SK-N-SH treated with all-trans-retinoic acid at 6 μM for 48 hours (cell line): ENCODE data around the gene PDGFA.

Experiments used
- CSRNP3 ChIP-seq: fragments of 250-450 bp; sonication (Bioruptor Pico); IDR thresholded peaks from 2 replicates; pipeline ENCODE4 v1.5.1; 2021; ENCODE audit warnings: mild to moderate bottlenecking, moderate library complexity
- ISL1 ChIP-seq: fragments of 250-450 bp; sonication (Bioruptor Pico); IDR thresholded peaks from 2 replicates; pipeline ENCODE4 v2.1.2; 2022; ENCODE audit warnings: mild to moderate bottlenecking, moderate library complexity
- OSR1 ChIP-seq: fragments of 250-450 bp; sonication (Bioruptor Pico); IDR thresholded peaks from 2 replicates; pipeline ENCODE4 v1.8.0; 2022; ENCODE audit warnings: moderate library complexity, mild to moderate bottlenecking, inconsistent platforms
- SNAI2 ChIP-seq: fragments of 250-450 bp; sonication (Bioruptor Pico); IDR thresholded peaks from 2 replicates; pipeline ENCODE4 v1.5.0; 2020; ENCODE audit warnings: mild to moderate bottlenecking, moderate library complexity
- TSHZ2 ChIP-seq: fragments of 250-450 bp; sonication (Bioruptor Pico); IDR thresholded peaks from 2 replicates; pipeline ENCODE4 v1.5.0; 2020; ENCODE audit warnings: mild to moderate bottlenecking, moderate library complexity
- TF ChIP-seq, protein P1 (sequence below): fragments of 250-450 bp; sonication (Bioruptor Pico); IDR thresholded peaks from 2 replicates; pipeline ENCODE4 v1.5.1; 2020; ENCODE audit warnings: low read depth, mild to moderate bottlenecking, moderate library complexity
- TF ChIP-seq, protein P2 (sequence below): fragments of 250-450 bp; sonication (Bioruptor Pico); IDR thresholded peaks from 2 replicates; pipeline ENCODE4 v1.8.0; 2020; ENCODE audit warnings: mild to moderate bottlenecking, moderate library complexity, borderline replicate concordance

DNA sequence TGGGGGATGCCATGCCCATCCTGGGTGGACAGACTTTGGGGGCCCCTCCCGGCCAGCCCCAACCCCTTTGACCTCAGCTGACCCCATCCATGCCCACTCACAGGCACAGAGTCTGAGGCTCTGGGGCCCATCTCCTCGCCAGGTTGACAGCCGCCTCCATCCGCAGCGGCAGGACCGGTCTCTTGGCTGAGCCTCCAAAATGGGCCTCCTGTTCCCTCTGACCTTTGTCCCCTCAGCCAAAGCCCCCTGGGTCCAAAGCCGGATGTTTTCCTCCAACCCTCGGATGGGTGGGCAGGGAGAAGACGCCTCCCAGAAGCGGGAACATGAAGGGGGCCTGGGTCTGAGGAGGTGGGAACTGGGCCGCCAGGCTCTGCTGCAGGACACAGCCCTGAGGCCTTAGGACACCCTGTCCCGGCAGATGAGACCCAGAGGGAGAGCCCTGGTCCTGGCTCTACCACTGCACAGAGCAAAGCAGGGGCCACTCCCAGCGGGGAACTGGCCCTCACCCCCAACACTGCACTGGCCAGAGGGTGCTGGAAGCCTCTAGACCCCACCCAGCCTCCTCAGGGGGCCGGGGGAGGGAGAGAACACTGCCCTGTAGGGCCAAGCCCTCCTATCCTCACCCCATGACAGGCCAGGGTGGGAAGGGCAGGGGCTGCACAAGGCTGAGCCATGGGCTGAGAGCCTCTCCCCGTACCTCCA lies 12.6 kb downstream of the PDGFA start:
- no peak for TF ChIP-seq CSRNP3 (CRISPR knock-in tag)
- TF ChIP-seq OSR1, result no peak
- TF ChIP-seq ISL1 (CRISPR knock-in tag), result no peak
- no peak for TF ChIP-seq SNAI2
- TF ChIP-seq, protein P1, sequence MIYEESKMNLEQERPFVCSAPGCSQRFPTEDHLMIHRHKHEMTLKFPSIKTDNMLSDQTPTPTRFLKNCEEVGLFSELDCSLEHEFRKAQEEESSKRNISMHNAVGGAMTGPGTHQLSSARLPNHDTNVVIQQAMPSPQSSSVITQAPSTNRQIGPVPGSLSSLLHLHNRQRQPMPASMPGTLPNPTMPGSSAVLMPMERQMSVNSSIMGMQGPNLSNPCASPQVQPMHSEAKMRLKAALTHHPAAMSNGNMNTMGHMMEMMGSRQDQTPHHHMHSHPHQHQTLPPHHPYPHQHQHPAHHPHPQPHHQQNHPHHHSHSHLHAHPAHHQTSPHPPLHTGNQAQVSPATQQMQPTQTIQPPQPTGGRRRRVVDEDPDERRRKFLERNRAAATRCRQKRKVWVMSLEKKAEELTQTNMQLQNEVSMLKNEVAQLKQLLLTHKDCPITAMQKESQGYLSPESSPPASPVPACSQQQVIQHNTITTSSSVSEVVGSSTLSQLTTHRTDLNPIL (CRISPR knock-in tag), result no peak
- TF ChIP-seq TSHZ2, result no peak
- TF ChIP-seq, protein P2, sequence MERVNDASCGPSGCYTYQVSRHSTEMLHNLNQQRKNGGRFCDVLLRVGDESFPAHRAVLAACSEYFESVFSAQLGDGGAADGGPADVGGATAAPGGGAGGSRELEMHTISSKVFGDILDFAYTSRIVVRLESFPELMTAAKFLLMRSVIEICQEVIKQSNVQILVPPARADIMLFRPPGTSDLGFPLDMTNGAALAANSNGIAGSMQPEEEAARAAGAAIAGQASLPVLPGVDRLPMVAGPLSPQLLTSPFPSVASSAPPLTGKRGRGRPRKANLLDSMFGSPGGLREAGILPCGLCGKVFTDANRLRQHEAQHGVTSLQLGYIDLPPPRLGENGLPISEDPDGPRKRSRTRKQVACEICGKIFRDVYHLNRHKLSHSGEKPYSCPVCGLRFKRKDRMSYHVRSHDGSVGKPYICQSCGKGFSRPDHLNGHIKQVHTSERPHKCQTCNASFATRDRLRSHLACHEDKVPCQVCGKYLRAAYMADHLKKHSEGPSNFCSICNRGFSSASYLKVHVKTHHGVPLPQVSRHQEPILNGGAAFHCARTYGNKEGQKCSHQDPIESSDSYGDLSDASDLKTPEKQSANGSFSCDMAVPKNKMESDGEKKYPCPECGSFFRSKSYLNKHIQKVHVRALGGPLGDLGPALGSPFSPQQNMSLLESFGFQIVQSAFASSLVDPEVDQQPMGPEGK (CRISPR knock-in tag), result no peak
